HepG2 (cell line): ENCODE data around the gene LRIG1. TPM values are rescaled to one million over a fixed set of nuclear protein-coding genes. Genes with fewer than 3 reads are reported as not detected.

Source experiments
- ADNP ChIP-seq: sonication (generic); formaldehyde crosslinking; IDR thresholded peaks from 2 replicates; pipeline ENCODE4 v1.4.0; 2020; ENCODE audit warnings: missing genetic modification reagents
- ATRX ChIP-seq: sonication (generic); formaldehyde crosslinking; IDR thresholded peaks from 2 replicates; pipeline ENCODE4 v1.4.0; 2020; ENCODE audit warnings: missing genetic modification reagents, borderline replicate concordance
- CBX2 ChIP-seq, 2 experiments: fragments of 200-600 bp in 1 of 2; sonication (generic); formaldehyde crosslinking in 1 of 2; IDR thresholded peaks; 2 replicates each; pipeline versions ENCODE4 v1.7.0 to v1.8.1; 2018 to 2022; ENCODE audit warnings: low read depth in 2 of 2, low read length in 1 of 2, mild to moderate bottlenecking in 1 of 2, missing genetic modification reagents in 1 of 2
- DZIP1 ChIP-seq: sonication (generic); formaldehyde crosslinking; IDR thresholded peaks from 2 replicates; pipeline ENCODE4 v1.5.0; 2020; ENCODE audit warnings: mild to moderate bottlenecking, missing genetic modification reagents
- GPBP1L1 ChIP-seq: sonication (generic); formaldehyde crosslinking; IDR thresholded peaks from 2 replicates; pipeline ENCODE4 v1.5.0; 2020; ENCODE audit warnings: mild to moderate bottlenecking, missing genetic modification reagents
- MXI1 ChIP-seq: IDR thresholded peaks from 3 replicates; pipeline ENCODE4 v1.6.1; 2012; ENCODE audit warnings: low read depth, low read length, inconsistent platforms, borderline replicate concordance
- NBN ChIP-seq: fragments of 450-650 bp; conservative IDR thresholded peaks from 2 replicates; pipeline ENCODE4 v1.6.1; 2017
- NCOA5 ChIP-seq: sonication (generic); formaldehyde crosslinking; IDR thresholded peaks from 2 replicates; pipeline ENCODE4 v1.4.0; 2020; ENCODE audit warnings: missing genetic modification reagents
- NFE2L2 ChIP-seq: fragments of 150-350 bp; IDR thresholded peaks from 2 replicates; pipeline ENCODE4 v1.6.1; 2014; ENCODE audit warnings: low read length
- NFIB ChIP-seq: sonication (generic); formaldehyde crosslinking; IDR thresholded peaks from 2 replicates; pipeline ENCODE4 v1.9.0; 2021; ENCODE audit warnings: missing genetic modification reagents, mild to moderate bottlenecking, borderline replicate concordance
- NR2F6 ChIP-seq, 2 experiments: IDR thresholded peaks; 2 replicates each; pipeline ENCODE4 v1.6.1; 2016; ENCODE audit warnings: antibody characterized with exemption in 1 of 2, mild to moderate bottlenecking in 1 of 2
- PATZ1 ChIP-seq: sonication (generic); formaldehyde crosslinking; IDR thresholded peaks from 2 replicates; pipeline ENCODE4 v1.4.0; 2020; ENCODE audit warnings: missing genetic modification reagents
- PAX8 ChIP-seq: sonication (generic); formaldehyde crosslinking; IDR thresholded peaks from 2 replicates; pipeline ENCODE4 v1.8.0; 2022; ENCODE audit warnings: mild to moderate bottlenecking, missing genetic modification reagents, borderline replicate concordance
- PPARG ChIP-seq: conservative IDR thresholded peaks from 2 replicates; pipeline ENCODE4 v1.6.1; 2016; ENCODE audit warnings: missing biosample characterization, missing genetic modification reagents
- SMAD3 ChIP-seq: sonication (generic); formaldehyde crosslinking; IDR thresholded peaks from 2 replicates; pipeline ENCODE4 v1.4.0; 2020; ENCODE audit warnings: missing genetic modification reagents
- SSRP1 ChIP-seq: IDR thresholded peaks from 2 replicates; pipeline ENCODE4 v1.6.1; 2016; ENCODE audit warnings: control low read depth
- TBL1XR1 ChIP-seq: fragments of 150-350 bp; IDR thresholded peaks from 2 replicates; pipeline ENCODE4 v1.6.1; 2014; ENCODE audit warnings: borderline replicate concordance, low read length; ENCODE audit not compliant: partially characterized antibody
- TEF ChIP-seq: sonication (generic); formaldehyde crosslinking; IDR thresholded peaks from 2 replicates; pipeline ENCODE4 v1.5.0; 2020; ENCODE audit warnings: missing genetic modification reagents
- TOPORS ChIP-seq: sonication (generic); formaldehyde crosslinking; IDR thresholded peaks from 2 replicates; pipeline ENCODE4 v1.8.0; 2023; ENCODE audit warnings: mild to moderate bottlenecking, missing genetic modification reagents
- ZNF138 ChIP-seq: sonication (generic); formaldehyde crosslinking; IDR thresholded peaks from 2 replicates; pipeline ENCODE4 v1.5.0; 2020; ENCODE audit warnings: mild to moderate bottlenecking, low read depth, missing genetic modification reagents
- ZNF24 ChIP-seq: fragments of 450-650 bp; IDR thresholded peaks from 2 replicates; pipeline ENCODE4 v1.6.1; 2017; ENCODE audit warnings: antibody characterized with exemption, mild to moderate bottlenecking
- ZNF329 ChIP-seq: sonication (generic); formaldehyde crosslinking; IDR thresholded peaks from 2 replicates; pipeline ENCODE4 v1.9.0; 2021; ENCODE audit warnings: low read depth, mild to moderate bottlenecking, missing genetic modification reagents
- ZNF432 ChIP-seq: sonication (generic); formaldehyde crosslinking; IDR thresholded peaks from 2 replicates; pipeline ENCODE4 v1.5.0; 2020; ENCODE audit warnings: missing genetic modification reagents, mild to moderate bottlenecking, borderline replicate concordance
- ZNF557 ChIP-seq: sonication (generic); formaldehyde crosslinking; IDR thresholded peaks from 2 replicates; pipeline ENCODE4 v1.4.0; 2020; ENCODE audit warnings: missing genetic modification reagents
- ZNF652 ChIP-seq: IDR thresholded peaks from 2 replicates; pipeline ENCODE4 v1.6.1; 2016; ENCODE audit warnings: low read depth, borderline replicate concordance
- polyA plus RNA-seq, 8 experiments: library from polyadenylated mRNA; depleted of rRNA in 3 of 8; stranded (reverse) in 7 of 8; unstranded in 1 of 8; fragments of >200 nt; fragmentation: Illumina TruSeq in 4 of 8; extraction: Trizol in 4 of 8; gene quantifications; 2 replicates each; pipeline versions ENCODE4 v1.2.1 to v1.2.3, GENCODE V29; 2011 to 2016; ENCODE audit warnings: low read depth in 4 of 8, missing spikeins in 1 of 8, mixed read lengths in 1 of 8; ENCODE audit not compliant: insufficient read depth in 1 of 8
- total RNA-seq, 5 experiments: library from RNA; depleted of rRNA; stranded (reverse); fragments of >200 nt; fragmentation: Illumina TruSeq; extraction: Trizol; gene quantifications; 2 replicates each; pipeline ENCODE4 v1.2.3, GENCODE V29; 2016; ENCODE audit warnings: low read depth in 1 of 5

LRIG1 gene
- total and polyA plus RNA-seq, 2 of the 13 experiments (the other 11 are each of a cell fraction or from before 2014, with no cell fraction given), result 17.8 to 24.8 TPM

DNA sequence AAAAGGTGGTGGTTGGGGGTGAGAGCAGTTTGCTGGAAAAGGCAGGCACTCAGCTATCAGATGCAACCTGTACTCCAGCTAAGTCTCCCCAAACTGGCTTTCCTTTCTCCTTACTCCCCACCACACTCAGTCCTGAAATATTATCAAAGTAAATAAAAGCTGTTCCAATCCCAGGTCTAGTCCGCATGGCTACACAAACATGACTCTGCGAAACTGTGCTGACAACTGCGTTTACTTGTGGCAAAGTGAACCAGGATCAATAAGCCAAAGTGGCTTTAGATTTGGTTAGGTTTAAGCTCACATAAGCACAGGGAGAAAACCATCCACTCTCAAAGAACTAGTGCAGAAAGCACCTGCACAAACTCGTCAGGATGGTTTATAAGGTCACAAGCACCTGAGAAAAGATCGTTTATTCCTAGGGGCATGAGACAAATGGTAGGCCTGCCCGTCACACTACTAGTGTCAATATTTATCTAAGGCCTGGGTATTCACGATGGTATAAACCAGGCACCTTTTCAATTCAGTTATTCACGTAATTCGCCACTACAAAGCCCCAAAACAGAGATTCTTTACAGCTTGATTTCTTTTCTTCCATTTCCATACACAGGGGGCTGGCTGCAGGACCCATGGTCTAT is 25.3 kb downstream of the LRIG1 start (continued):
- TF ChIP-seq ZNF138 (CRISPR knock-in tag) (no peak), TBL1XR1 (no peak), ZNF24 (no peak), PATZ1 (CRISPR knock-in tag) (no peak), SSRP1 (CRISPR knock-in tag) (0 out of 2 replicates have a peak, but pooled peaks have one; percentile 25), ZNF557 (no peak), GPBP1L1 (CRISPR knock-in tag) (no peak), ZNF432 (no peak), NFE2L2 (peak; percentile 82), ZNF329 (no peak), CBX2 (IDR thresholded peaks at IDR 0.05; ENCODE audit: low read depth, low read length) (no peak), CBX2 (CRISPR knock-in tag; IDR thresholded peaks at IDR 0.05; ENCODE audit: low read depth) (no peak), ADNP (CRISPR knock-in tag) (no peak), ATRX (no peak), PAX8 (CRISPR knock-in tag) (no peak), SMAD3 (CRISPR knock-in tag) (peak; percentile 69), NFIB (CRISPR knock-in tag) (no peak), ZNF652 (CRISPR knock-in tag) (0 out of 2 replicates have a peak, but pooled peaks have one; percentile 10), TOPORS (CRISPR knock-in tag) (no peak), MXI1 (peak; percentile 38; the same call in 1 of the 3 replicates), NR2F6 (IDR thresholded peaks at IDR 0.05) (no peak), NR2F6 (CRISPR knock-in tag; IDR thresholded peaks at IDR 0.05) (0 out of 2 replicates have a peak, but pooled peaks have one; percentile 22), TEF (no peak), DZIP1 (CRISPR knock-in tag) (no peak), PPARG (CRISPR knock-in tag) (peak; percentile 41; the same call in 1 of the 2 replicates), NBN (no peak), NCOA5 (CRISPR knock-in tag) (no peak)
